GM12864 (cell line): ENCODE data around the gene HMGB1.
"Not testable (repeated sequence)": the region's sequence is repeated elsewhere in the genome, so short reads cannot be mapped to it uniquely, and the experiment has no call there.

ENCODE experiments used
- DNase-seq: peaks from one replicate; pipeline ENCODE4 v3.0.0-alpha.2; 2011; ENCODE audit warnings: low read depth
- H3K4me3 ChIP-seq: 2 replicates; pipeline ENCODE4 v1.5.1; 2011; ENCODE audit warnings: mild to moderate bottlenecking, low read depth, low read length, control low read depth
- TF ChIP-seq, protein P1 (sequence below): IDR thresholded peaks from 2 replicates; pipeline ENCODE4 v1.5.1; 2011; ENCODE audit warnings: low read depth, mild to moderate bottlenecking, moderate library complexity, low read length, control low read depth, inconsistent platforms; ENCODE audit errors: missing control alignments

The HMGB1 gene

DNA sequence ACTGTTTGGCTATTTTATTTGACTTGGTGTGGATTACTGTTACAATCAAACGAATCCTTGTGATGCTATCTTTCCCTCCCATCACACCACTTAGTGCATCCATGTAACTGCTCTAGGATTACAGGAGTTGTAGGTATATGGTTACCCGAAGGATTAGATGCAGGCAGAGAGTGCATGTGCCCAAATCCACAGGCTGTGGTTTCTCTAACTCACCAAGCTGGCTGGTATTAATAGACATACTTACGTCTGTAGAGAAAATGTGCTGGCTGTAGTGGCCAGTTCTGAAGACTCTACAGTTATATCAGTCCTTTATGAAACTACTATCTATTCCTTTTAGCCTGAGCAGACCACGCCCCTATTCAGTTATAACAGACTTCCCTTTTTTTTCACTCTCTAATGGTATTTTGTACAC lies 1.1 kb upstream of the HMGB1 start:
- peak overlapping the region; percentile 7; the same call in 1 of the 2 replicates for H3K4me3 ChIP-seq
- TF ChIP-seq, protein P1, sequence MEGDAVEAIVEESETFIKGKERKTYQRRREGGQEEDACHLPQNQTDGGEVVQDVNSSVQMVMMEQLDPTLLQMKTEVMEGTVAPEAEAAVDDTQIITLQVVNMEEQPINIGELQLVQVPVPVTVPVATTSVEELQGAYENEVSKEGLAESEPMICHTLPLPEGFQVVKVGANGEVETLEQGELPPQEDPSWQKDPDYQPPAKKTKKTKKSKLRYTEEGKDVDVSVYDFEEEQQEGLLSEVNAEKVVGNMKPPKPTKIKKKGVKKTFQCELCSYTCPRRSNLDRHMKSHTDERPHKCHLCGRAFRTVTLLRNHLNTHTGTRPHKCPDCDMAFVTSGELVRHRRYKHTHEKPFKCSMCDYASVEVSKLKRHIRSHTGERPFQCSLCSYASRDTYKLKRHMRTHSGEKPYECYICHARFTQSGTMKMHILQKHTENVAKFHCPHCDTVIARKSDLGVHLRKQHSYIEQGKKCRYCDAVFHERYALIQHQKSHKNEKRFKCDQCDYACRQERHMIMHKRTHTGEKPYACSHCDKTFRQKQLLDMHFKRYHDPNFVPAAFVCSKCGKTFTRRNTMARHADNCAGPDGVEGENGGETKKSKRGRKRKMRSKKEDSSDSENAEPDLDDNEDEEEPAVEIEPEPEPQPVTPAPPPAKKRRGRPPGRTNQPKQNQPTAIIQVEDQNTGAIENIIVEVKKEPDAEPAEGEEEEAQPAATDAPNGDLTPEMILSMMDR: no peak
- no peak for DNase-seq

DNA sequence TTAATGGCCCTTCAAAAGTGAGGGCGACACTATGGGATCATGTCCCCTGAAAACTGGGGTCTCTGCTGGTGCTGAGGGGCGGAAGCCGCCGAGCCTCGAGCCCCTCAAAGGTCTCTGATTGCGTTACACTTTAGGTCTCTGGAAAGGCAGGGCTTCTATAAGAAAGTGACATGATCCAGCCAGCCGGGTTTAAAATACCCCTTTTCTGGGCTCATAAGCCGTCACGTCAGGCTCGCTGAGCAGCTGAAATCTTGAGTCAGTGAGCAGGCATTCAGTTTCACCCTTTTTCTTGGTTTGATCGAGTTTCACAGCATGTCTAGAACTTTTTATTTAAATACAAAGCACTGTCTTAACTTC lies 600 bp upstream of the HMGB1 start:
- TF ChIP-seq, protein P1: no peak
- DNase-seq: no peak
- H3K4me3 ChIP-seq: peak overlapping the region; percentile 91

DNA sequence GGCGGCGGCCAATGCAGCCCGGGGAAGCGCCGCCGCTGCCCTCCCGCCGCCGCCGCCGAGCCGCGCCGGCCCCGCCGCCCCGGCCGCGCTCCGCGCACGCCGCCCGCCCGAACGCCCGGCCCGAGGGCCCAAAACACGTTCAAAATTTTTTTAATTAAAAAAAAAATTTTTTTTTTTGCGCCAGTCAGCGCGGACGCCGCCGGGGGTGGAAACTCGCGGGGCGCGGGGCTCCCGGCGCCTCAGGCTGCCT lies 468 bp downstream of the HMGB1 start:
- TF ChIP-seq, protein P1: no peak
- no peak for DNase-seq
- peak overlapping the region; percentile 91 for H3K4me3 ChIP-seq

DNA sequence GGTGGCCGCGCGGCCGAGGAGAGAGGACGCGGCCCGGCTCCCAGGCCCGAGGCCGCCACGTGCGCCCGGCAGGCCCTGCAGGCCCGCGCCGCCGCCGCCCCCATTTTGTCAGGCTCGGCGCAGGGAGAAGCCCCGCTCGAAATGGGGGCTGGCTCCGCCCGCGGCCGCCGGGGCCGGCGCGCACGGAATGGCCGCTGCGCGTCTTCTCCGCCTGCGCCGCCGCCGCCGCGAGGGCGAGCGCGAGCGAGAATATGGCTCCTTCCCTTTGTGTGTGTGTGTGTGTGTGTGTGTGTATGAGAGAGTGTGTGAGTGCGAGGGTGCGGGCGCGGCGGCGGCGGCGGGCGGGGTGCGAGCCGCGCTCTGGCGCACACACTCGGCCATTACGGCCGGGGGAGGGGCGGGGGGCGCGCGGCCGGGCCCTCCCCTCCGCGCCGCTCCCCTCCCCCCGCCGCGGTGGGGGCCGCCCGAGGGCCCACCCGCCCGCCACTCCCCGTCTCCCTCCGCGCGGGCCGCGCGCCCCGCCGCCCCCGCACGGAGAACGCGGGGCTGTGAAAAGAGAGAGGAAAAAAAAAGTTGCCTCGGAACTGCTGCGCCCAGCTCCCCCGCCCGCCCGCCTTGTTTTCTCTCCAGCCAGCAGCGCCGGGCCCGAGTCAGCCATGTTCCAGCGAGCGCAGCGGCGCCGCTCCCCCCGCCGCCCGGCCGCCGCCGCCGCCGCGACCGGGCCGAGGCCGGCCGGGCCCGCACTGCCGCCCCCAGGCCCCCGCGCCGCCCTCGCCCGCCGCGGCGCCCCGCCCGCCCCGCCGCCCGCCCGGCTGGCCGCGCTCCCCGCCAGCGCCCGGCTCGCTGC lies 1.0 kb downstream of the HMGB1 start:
- TF ChIP-seq, protein P1: no peak
- DNase-seq: no peak
- peak overlapping the region; percentile 56 for H3K4me3 ChIP-seq

DNA sequence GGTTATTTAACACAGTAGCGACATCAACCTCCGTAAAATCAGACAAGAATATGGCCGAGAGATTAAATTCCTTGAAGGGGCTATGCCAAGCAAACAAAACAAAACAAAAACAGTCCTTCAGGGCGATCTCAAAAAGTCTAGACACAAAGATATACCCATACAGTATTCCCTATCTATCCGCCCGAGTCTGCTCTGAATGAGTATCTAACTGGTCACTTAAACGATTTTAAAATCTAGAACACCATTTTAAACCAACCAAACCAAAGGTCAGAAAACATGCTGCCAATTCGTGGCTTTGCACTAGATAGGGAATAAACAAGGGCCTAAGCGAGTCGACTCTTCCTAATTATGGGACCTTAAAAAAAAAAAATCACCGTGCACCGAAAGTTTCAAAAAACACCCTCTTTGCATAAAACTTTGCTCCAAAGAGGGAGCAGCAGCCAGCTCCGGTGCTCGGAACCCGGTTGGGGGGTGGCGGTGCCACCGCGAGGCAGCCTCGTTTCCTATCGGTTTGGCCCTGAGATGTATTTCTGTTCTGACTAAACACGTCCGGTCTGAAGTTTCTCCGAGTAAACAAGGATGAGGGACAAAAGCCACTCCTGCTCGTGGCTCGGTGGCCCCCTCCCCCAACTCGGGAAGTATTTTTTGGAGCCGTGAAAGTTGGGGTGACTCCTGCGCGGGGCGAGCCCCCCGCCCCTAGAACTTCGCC lies 1.8 kb downstream of the HMGB1 start:
- peak; percentile 83 for DNase-seq
- TF ChIP-seq, protein P1: no peak
- peak overlapping the region; percentile 56 for H3K4me3 ChIP-seq

DNA sequence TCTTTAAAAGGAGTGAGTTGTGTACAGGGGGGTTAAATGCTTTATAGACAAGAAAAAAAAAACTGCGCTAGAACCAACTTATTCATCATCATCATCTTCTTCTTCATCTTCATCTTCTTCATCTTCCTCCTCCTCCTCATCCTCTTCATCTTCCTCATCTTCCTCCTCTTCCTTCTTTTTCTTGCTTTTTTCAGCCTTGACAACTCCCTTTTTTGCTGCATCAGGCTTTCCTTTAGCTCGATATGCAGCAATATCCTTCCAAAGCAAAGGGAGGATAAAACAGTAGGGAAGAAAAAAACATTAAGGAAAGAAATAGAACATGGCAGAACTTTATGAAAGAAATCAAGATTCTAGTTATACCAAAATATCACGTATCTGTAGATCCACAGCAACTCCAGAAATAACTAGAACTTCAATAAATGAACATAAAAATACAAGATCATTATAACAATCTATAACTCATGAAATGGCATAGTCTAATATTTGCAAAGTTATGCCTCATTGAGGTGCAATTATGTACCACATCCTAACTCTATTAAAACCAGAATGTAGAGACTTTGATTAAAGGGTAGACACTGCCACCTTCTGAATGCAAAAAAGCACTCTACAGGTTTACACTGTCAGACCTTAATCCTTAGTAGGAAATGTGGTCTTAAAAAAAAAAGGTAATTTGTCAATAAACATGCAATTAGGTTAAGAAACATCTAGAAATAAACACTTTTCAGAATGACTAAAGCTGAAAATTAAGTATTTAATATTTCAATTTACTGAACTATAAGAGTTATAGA lies 4.3 kb downstream of the HMGB1 start:
- not testable (repeated sequence) for H3K4me3 ChIP-seq, DNase-seq
- TF ChIP-seq, protein P1: peak; percentile 24
